Duodenal mucosa (tissue), 2 donors: Measurements from ENCODE around the gene LMNTD2.
A peak's percentile ranks its signal among the peaks of the same experiment; 100 is the strongest.

ENCODE experiments used
- H3K27ac ChIP-seq: one replicate; pipeline ENCODE4 v1.7.0; 2013; ENCODE audit warnings: low read depth, low read length
- H3K27me3 ChIP-seq, 2 donors: one replicate each; pipeline ENCODE4 v1.7.0; 2013; ENCODE audit warnings: low read length in 2 of 2, control low read depth in 1 of 2; ENCODE audit not compliant: insufficient read depth in 2 of 2, control insufficient read depth in 1 of 2
- H3K36me3 ChIP-seq, 2 donors: one replicate each; pipeline ENCODE4 v1.7.0; 2013; ENCODE audit warnings: low read length in 2 of 2, control low read depth in 1 of 2; ENCODE audit not compliant: insufficient read depth in 2 of 2, control insufficient read depth in 1 of 2
- H3K4me1 ChIP-seq, 2 donors: one replicate each; pipeline ENCODE4 v1.7.0; 2013; ENCODE audit warnings: low read length in 2 of 2, control low read depth in 1 of 2; ENCODE audit not compliant: insufficient read depth in 2 of 2, control insufficient read depth in 1 of 2
- H3K4me3 ChIP-seq, 2 donors: one replicate each; pipeline ENCODE4 v1.7.0; 2013; ENCODE audit warnings: low read length in 2 of 2, low read depth in 1 of 2
- H3K9ac ChIP-seq, 2 donors: one replicate each; pipeline ENCODE4 v1.7.0; 2013; ENCODE audit warnings: low read length in 2 of 2, low read depth in 1 of 2
- H3K9me3 ChIP-seq, 2 donors: one replicate each; pipeline ENCODE4 v1.7.0; 2013; ENCODE audit warnings: low read length in 2 of 2, control low read depth in 1 of 2; ENCODE audit not compliant: control insufficient read depth in 1 of 2

The LMNTD2 gene

GRCh38 chr11:508956-509355 is 51.6 kb downstream of the LMNTD2 start:
- Histone ChIP-seq H3K4me1 (peaks cover 17 to 23% of the 10 kb centered on the region in 2 donors), H3K27ac (no peak overlapping the region), H3K4me3 (no peak overlapping the region), H3K9ac (no peak overlapping the region), H3K36me3 (peaks cover 0 to 5% of the 10 kb centered on the region in 2 donors), H3K9me3 (no peaks in the 10 kb centered on the region), H3K27me3 (no peaks in the 10 kb centered on the region)

- Histone ChIP-seq H3K27ac (peak overlapping the region; percentile 100), H3K4me1 (peaks cover 21 to 28% of the 10 kb centered on the region in 2 donors), H3K4me3 (peak overlapping the region; percentile 58 to 63), H3K36me3 (peaks cover 0 to 5% of the 10 kb centered on the region in 2 donors), H3K9ac (peak overlapping the region; percentile 25 to 33), H3K27me3 (no peaks in the 10 kb centered on the region), H3K9me3 (no peaks in the 10 kb centered on the region)
These were observed 52.6 kb downstream of the LMNTD2 start for GRCh38 chr11:507727-508515.

DNA sequence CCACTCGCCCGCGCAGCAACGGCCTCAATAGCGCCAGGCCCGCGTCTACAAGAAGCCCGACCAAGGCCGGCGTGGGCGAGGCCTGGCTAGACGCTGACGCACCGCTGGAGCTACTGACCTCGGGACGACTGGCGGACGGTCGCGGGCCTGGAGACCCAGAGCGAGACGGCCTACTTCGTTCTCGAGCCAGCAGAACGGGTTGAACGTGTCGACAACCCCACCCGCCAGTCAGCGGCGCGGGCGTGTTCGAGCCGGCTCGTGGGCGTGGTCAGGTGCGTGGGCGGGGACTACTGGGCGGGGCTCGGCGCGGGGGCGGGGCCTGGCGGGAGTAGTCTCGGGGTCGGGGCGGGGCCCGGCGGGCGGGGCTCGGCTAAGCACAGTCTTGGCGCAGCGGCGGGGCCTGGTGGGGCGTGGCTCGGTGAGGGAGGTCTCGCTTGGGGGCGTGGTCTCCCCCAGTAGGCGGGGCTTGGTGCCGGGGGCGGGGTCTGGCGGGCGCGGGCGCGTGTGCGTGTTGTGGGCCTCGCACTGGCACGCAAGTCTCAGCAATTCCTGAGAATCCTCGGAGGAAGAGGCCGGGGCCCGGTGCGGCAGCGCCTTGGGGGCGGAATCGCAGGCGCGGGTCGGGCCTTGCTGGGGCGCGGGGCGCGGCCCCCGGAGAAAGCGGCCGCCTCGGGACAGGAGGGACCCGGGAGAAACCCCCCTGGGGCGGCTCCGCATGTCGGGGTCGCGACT is 53.4 kb downstream of the LMNTD2 start, which contains the start of gene RNH1:
Gene RNH1, minus strand, starts transcription at position 248 of the 732 bp plus-strand sequence. CDS start 5,080 bp downstream, outside the sequence.
- H3K27ac ChIP-seq, result peak within 1 kb of the TSS; percentile 100
- no peaks in the 10 kb centered on the region for H3K27me3 ChIP-seq
- H3K4me3 ChIP-seq, result peak within 1 kb of the TSS; percentile 90 to 92
- no peaks in the 10 kb centered on the region for H3K9me3 ChIP-seq
- peaks cover 21 to 28% of the 10 kb centered on the region in 2 donors for H3K4me1 ChIP-seq
- H3K9ac ChIP-seq, result peak within 1 kb of the TSS; percentile 83 to 99
- peaks cover 0 to 7% of the 10 kb centered on the region in 2 donors for H3K36me3 ChIP-seq

GRCh38 chr11:506238-506994 is 54.1 kb downstream of the LMNTD2 start:
- Histone ChIP-seq H3K27me3 (no peaks in the 10 kb centered on the region), H3K36me3 (peaks cover 0 to 15% of the 10 kb centered on the region in 2 donors), H3K4me1 (peaks cover 21 to 28% of the 10 kb centered on the region in 2 donors), H3K9me3 (no peaks in the 10 kb centered on the region), H3K4me3 (peak overlapping the region; percentile 90 to 92), H3K9ac (peak overlapping the region; percentile 83 to 99), H3K27ac (peak overlapping the region; percentile 100)

GRCh38 chr11:504994-505344 is 55.6 kb downstream of the LMNTD2 start:
- Histone ChIP-seq H3K9ac (peak overlapping the region; percentile 43 to 49), H3K27me3 (no peaks in the 10 kb centered on the region), H3K4me1 (peaks cover 21 to 28% of the 10 kb centered on the region in 2 donors), H3K36me3 (peaks cover 7 to 27% of the 10 kb centered on the region in 2 donors), H3K9me3 (no peaks in the 10 kb centered on the region), H3K27ac (no peak overlapping the region), H3K4me3 (peak overlapping the region; percentile 58 to 65)
